GM21423 (cell line): ENCODE results near the gene CDKN2D.
"Not testable (repeated sequence)": the region's sequence is repeated elsewhere in the genome, so short reads cannot be mapped to it uniquely, and the experiment has no call there.

Experiments used
- ATAC-seq: cut with Tn5 transposase; IDR thresholded peaks from one replicate; pipeline ENCODE4 v1.9.1; 2021; ENCODE audit warnings: mild to moderate bottlenecking, moderate library complexity; ENCODE audit not compliant: unreplicated experiment

Gene CDKN2D

GRCh38 chr19:10553087-10553667 lies 15.6 kb downstream of the CDKN2D start:
- no peak for ATAC-seq

- no peak for ATAC-seq
Measured at GRCh38 chr19:10552510-10553053, 16.2 kb downstream of the CDKN2D start.

- ATAC-seq, result no peak
Measured at GRCh38 chr19:10551698-10552301, 17.0 kb downstream of the CDKN2D start.

GRCh38 chr19:10551006-10551405 lies 17.8 kb downstream of the CDKN2D start:
- ATAC-seq, result not testable (repeated sequence)

GRCh38 chr19:10550336-10550735 lies 18.4 kb downstream of the CDKN2D start:
- no peak for ATAC-seq

- ATAC-seq, result no peak
Measured at GRCh38 chr19:10549733-10550132, 19.0 kb downstream of the CDKN2D start.

- ATAC-seq, result no peak
Measured at GRCh38 chr19:10548746-10549276, 20.0 kb downstream of the CDKN2D start.

GRCh38 chr19:10546817-10547216 lies 22.0 kb downstream of the CDKN2D start:
- no peak for ATAC-seq

- no peak for ATAC-seq
Measured at GRCh38 chr19:10544753-10545251, 24.0 kb downstream of the CDKN2D start.

- no peak for ATAC-seq
Measured at GRCh38 chr19:10544242-10544752, 24.5 kb downstream of the CDKN2D start.

- peak; percentile 64 for ATAC-seq
Measured at GRCh38 chr19:10543420-10544241, 25.1 kb downstream of the CDKN2D start, which contains the start of gene ATG4D. Gene ATG4D, plus strand, starts transcription at chr19:10543904. Its CDS starts 187 bp downstream, at chr19:10544091.

GRCh38 chr19:10543059-10543419 lies 25.7 kb downstream of the CDKN2D start:
- no peak for ATAC-seq

- ATAC-seq, result not testable (repeated sequence)
Measured at GRCh38 chr19:10539016-10539415, 29.8 kb downstream of the CDKN2D start.

- no peak for ATAC-seq
Measured at GRCh38 chr19:10538204-10538983, 30.4 kb downstream of the CDKN2D start.

GRCh38 chr19:10537668-10538067 lies 31.1 kb downstream of the CDKN2D start:
- no peak for ATAC-seq

- no peak for ATAC-seq
Measured at GRCh38 chr19:10535613-10536012, 33.2 kb downstream of the CDKN2D start.

- no peak for ATAC-seq
Measured at GRCh38 chr19:10533646-10534386, 35.0 kb downstream of the CDKN2D start.

GRCh38 chr19:10532457-10532856 lies 36.3 kb downstream of the CDKN2D start:
- no peak for ATAC-seq

GRCh38 chr19:10526887-10527286 lies 41.9 kb downstream of the CDKN2D start:
- not testable (repeated sequence) for ATAC-seq

GRCh38 chr19:10525636-10526035 lies 43.1 kb downstream of the CDKN2D start:
- ATAC-seq, result no peak
